GM21717 (cell line): ENCODE measurements around the gene PDE3B.
"Not testable (repeated sequence)": the region's sequence is repeated elsewhere in the genome, so short reads cannot be mapped to it uniquely, and the experiment has no call there.

ENCODE experiments used
- ATAC-seq: cut with Tn5 transposase; IDR thresholded peaks from one replicate; pipeline ENCODE4 v1.9.1; 2021; ENCODE audit warnings: mild to moderate bottlenecking, moderate library complexity; ENCODE audit not compliant: unreplicated experiment

Gene PDE3B

GRCh38 chr11:14789879-14790484 is 146.4 kb downstream of the PDE3B start:
- ATAC-seq = no peak

DNA sequence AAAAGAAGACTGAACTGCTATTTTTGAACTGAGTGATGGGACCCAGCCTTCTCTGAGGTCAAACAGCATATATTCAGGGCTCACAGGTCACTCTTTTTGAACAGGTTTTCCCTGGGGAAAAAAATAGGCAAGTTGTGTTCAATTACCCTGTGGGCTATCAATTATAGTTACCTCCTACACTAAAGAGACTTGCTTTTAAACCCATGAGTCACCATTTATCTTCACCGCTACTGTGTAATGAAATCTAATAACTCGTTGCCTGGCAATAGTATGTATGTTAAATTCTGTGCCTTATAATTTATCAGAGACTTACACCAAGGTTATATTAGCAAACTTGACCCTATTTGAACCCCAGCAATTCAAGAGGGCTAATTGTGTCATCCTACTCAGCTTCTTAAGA is 149.9 kb downstream of the PDE3B start:
- ATAC-seq = no peak

DNA sequence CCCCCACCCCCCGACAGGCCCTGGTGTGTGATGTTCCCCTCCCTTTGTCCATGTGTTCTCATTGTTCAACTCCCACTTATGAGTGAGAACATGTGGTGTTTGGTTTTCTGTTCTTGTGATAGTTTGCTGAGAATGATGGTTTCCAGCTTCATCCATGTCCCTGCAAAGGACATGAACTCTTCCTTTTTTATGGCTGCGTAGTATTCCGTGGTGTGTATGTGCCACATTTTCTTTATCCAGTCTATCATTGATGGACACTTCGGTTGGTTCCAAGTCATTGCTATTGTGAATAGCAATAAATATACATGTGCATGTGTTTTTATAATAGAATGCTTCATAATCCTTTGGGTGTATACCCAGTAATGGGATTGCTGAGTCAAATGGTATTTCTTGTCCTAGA is 152.4 kb downstream of the PDE3B start:
- not testable (repeated sequence) for ATAC-seq

DNA sequence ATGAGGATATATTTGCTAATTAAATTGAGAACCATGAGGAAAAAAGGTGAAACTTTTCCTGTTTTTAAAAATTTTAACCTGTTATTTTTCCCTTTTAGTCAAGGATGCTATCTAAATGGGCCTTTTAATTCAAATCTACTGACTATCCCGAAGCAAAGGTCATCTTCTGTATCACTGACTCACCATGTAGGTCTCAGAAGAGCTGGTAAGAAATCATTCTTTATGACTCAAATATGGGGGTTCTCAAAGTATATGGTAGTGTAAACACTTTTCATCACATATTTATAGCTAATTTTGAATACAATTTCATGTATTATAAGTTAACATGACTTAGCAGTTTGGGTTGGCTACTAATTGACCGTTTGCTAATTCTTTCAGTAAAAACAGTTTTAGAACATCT is 160.2 kb downstream of the PDE3B start:
- no peak for ATAC-seq

GRCh38 chr11:14809466-14809865 is 165.9 kb downstream of the PDE3B start:
- no peak for ATAC-seq

DNA sequence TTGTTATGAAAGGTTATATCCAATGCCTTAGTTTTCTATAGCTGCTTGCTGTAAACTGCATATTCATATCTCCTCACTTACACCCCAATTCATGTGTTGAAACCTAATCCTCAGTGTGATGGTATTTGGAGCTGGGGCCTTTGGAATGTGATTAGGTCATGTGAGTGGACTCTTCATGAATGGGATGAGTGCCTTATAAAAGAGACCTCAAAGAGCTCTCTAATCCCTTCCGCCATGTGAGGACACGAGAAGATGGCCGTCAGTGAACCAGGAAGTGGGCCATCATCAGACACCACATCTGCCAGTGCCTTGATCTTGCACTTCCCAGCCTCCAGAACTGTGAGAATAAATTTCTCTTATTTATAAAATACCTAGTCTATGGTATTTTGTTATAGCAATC is 169.2 kb downstream of the PDE3B start:
- no peak for ATAC-seq

DNA sequence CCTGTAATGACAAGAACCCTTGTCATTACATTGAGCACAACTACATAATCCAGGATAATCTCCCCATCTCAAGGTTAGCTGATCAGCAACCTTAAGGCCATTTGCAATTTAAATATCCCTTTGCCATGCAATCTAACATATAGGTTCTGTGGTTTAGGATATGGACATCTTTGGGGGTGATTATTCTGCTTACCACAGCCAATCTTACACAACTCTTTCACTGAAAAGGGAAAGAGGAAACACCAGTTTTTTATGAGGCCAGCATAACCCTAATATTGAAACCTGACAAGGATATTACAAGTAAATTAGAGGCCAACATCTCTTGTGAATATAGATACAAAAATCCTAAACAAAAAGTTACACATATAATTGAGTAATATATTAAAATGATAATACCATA is 169.9 kb downstream of the PDE3B start:
- no peak for ATAC-seq

DNA sequence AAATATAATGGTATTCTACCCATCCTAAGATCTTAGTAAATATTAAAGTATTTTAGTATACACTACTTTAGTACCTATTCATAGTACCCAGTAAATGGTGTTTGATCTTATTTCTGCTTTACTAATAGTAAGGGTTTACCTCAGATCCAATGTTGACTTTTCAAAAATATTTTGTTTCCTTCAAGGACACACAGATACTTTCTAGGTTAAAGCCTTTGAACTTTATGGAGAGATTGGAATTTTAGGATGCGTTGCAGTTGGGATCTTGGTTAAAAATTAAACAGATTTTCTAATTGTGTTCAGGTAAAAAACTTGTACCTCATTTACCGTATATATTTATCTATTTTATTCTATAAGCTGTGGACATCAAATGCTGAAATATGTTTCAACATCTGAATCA is 175.2 kb downstream of the PDE3B start:
- no peak for ATAC-seq

DNA sequence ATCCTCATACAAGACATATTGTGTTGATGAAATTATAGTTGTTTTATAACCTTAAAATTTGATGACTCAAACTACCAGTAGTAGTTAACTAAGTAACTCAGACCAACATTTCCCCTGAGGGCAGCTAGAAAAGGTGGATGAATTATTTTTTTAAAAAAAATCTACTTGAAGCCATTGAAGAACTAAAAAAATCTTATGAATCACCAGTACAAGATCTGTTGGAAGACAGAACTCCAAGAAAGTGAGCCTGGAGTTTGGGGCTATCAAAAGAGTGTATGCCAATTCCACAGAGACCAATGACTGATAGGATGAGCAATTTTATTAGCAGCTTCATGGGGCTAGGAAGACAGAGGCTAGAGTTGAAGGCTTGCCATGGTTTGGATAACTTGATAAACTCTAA is 176.0 kb downstream of the PDE3B start:
- ATAC-seq = no peak

- no peak for ATAC-seq
Observed at GRCh38 chr11:14821031-14821430, 177.4 kb downstream of the PDE3B start.

GRCh38 chr11:14826600-14826999 is 183.0 kb downstream of the PDE3B start:
- no peak for ATAC-seq

DNA sequence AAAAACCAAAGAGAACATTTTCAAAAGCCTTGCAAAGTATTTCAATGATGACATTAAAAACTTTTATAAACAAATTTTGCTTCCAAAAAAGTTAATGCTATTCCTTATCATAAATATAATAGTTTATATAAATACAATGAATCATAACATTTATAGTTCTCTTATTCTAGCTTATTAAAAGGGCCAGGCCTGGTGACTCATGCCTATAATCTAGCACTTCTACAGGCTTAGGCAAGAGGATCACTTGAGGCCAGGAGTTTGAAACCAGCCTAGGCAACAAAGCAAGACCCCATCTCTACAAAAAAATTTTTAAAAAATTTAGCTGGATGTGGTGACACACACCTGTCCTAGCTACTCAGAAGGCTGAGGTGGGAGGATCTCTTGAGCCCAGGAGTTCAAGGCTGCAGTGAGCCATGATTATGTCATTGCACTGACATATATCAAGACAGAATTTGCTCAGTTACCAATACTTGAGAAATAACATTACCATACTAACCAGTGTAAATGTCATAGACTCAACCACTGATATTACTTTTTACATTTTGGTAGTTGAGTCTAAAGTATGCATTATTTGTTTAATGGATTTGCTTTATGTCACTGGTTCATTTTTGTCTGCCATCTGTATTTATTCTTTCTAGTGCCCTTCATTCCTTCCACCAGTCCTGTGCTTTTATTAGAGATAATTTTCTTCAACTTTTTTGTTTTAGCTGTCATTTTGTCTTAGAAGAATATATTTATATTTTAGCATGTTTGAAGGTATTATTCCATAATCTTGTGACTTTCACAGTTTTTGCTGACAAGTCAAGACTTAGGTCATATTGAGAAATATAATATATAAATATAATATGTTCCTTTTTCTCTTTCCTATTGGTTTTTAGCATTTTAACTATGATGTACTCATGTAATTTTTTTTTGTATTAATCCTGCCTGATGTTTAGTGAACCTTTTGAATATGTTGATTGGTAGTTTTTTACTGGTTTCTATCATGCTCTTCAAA is 192.2 kb downstream of the PDE3B start:
- ATAC-seq = no peak

DNA sequence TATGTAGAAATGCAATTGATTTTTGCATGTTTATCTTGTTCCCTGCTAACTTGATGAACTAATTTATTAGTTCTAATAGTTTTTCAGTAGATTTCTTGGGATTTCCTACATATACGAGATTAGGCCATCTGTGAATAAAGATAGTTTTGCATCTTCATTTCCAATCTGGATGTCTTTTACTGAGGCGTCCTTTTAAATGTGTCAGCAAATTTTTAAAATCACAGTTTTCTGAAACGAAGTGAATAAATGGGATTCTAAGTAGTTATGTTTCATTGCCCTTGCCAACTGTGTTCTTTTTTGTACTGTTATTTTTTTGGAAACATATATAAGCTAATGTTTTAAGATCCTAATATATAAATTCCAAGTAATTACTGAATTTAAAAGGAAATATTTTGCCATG is 198.4 kb downstream of the PDE3B start:
- ATAC-seq = no peak

GRCh38 chr11:14852571-14853177 is 209.1 kb downstream of the PDE3B start:
- ATAC-seq = no peak

DNA sequence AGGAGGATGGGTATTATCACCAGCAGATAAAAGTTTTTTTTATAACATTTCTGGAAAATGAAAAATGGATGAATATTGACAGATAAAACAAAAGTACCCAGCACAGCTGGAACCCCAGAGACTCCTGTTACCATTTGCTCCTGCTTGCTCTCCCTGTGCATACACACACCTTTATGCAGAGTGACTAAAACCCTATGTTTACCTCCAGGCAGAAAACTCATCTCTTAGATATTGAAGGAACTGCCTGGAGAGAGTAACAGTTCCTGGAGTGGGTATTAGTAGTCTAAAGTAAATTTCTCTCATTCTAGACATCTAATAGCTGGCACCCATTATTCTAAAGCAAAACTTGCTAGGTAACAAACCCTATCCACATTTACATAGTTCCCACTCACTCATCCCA is 210.5 kb downstream of the PDE3B start:
- ATAC-seq = no peak

GRCh38 chr11:14855890-14856289 is 212.3 kb downstream of the PDE3B start:
- ATAC-seq = no peak

GRCh38 chr11:14857621-14858020 is 214.0 kb downstream of the PDE3B start:
- no peak for ATAC-seq

GRCh38 chr11:14858404-14858803 is 214.8 kb downstream of the PDE3B start:
- ATAC-seq = no peak

DNA sequence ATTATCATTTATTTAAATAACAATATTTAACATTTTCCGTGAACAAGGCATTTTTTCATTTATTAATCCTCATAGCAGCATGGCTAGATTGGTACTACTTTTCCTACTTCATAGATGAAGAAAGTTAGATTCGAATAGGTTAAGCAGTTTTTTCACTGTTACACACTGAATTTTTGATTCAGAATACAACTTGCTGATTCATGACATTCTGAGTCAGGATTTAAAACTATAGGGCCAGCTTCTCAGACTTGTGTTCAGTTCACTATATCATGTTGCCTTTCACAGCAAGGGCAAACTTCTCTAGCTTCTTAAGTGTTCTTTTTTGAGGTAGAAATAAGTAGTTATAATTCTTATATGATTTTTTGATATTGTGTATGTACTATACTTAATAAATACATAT is 216.9 kb downstream of the PDE3B start:
- ATAC-seq = no peak

GRCh38 chr11:14861680-14862079 is 218.1 kb downstream of the PDE3B start:
- ATAC-seq = no peak

GRCh38 chr11:14863775-14864174 is 220.2 kb downstream of the PDE3B start:
- ATAC-seq = not testable (repeated sequence)

GRCh38 chr11:14872032-14872431 is 228.4 kb downstream of the PDE3B start:
- no peak for ATAC-seq
